DOHH2 (cell line): Measurements from ENCODE around the gene PITPNM1.

Experiments
- H3F3A ChIP-seq: fragments of 200-600 bp; sonication (generic), shearing (Covaris generic); 2 replicates; pipeline ENCODE4 v1.6.0; 2016; ENCODE audit warnings: antibody characterized with exemption, mild to moderate bottlenecking; ENCODE audit not compliant: control insufficient read depth, insufficient read depth
- H3K27ac ChIP-seq: fragments of 200-600 bp; sonication (generic); 2 replicates; pipeline ENCODE4 v1.5.1; 2014; ENCODE audit warnings: low read depth, mild to moderate bottlenecking, low read length, moderate library complexity
- H3K27me3 ChIP-seq: fragments of 200-600 bp; sonication (generic); 2 replicates; pipeline ENCODE4 v1.6.1; 2014; ENCODE audit warnings: mild to moderate bottlenecking, low read length, mixed read lengths; ENCODE audit not compliant: control insufficient read depth
- H3K36me3 ChIP-seq: fragments of 200-600 bp; sonication (generic); 2 replicates; pipeline ENCODE4 v1.6.1; 2014; ENCODE audit warnings: mild to moderate bottlenecking, low read length, moderate library complexity, mixed read lengths; ENCODE audit not compliant: control insufficient read depth
- H3K4me1 ChIP-seq: fragments of 200-600 bp; sonication (generic); 2 replicates; pipeline ENCODE4 v1.6.1; 2014; ENCODE audit warnings: mild to moderate bottlenecking, low read length, mixed read lengths; ENCODE audit not compliant: control insufficient read depth
- H3K4me2 ChIP-seq: fragments of 200-600 bp; sonication (generic); 2 replicates; pipeline ENCODE4 v1.6.0; 2014; ENCODE audit warnings: mild to moderate bottlenecking, low read length, moderate library complexity
- H3K4me3 ChIP-seq: fragments of 200-600 bp; sonication (generic); 2 replicates; pipeline ENCODE4 v1.5.1; 2014; ENCODE audit warnings: mild to moderate bottlenecking, low read length, mixed read lengths
- H3K79me2 ChIP-seq: fragments of 200-600 bp; sonication (generic); 2 replicates; pipeline ENCODE4 v1.6.1; 2014; ENCODE audit warnings: mild to moderate bottlenecking, low read length, mixed read lengths; ENCODE audit not compliant: control insufficient read depth
- H3K9me2 ChIP-seq: fragments of 200-600 bp; sonication (generic); replicated peaks from 2 replicates; pipeline ENCODE4 v1.6.1; 2014; ENCODE audit warnings: mild to moderate bottlenecking, low read length, mixed read lengths; ENCODE audit not compliant: control insufficient read depth
- H3K9me3 ChIP-seq: fragments of 200-600 bp; sonication (generic); 2 replicates; pipeline ENCODE4 v1.6.1; 2014; ENCODE audit warnings: antibody characterized with exemption, low read length, mixed read lengths; ENCODE audit not compliant: control insufficient read depth, insufficient read depth
- H4K20me1 ChIP-seq: fragments of 200-600 bp; sonication (generic); 2 replicates; pipeline ENCODE4 v1.6.0; 2014; ENCODE audit warnings: low read depth, mild to moderate bottlenecking, antibody characterized with exemption, low read length, moderate library complexity; ENCODE audit not compliant: control insufficient read depth, insufficient read depth
- CTCF ChIP-seq: fragments of 200-600 bp; sonication (generic); IDR thresholded peaks from one replicate; pipeline ENCODE4 v1.5.1; 2014; ENCODE audit warnings: antibody characterized with exemption, mild to moderate bottlenecking, low read depth, low read length; ENCODE audit not compliant: poor library complexity, severe bottlenecking
- EZH2phosphoT487 ChIP-seq: fragments of 200-600 bp; sonication (generic); IDR thresholded peaks from 2 replicates; pipeline ENCODE4 v1.6.1; 2017; ENCODE audit warnings: borderline replicate concordance, mild to moderate bottlenecking, antibody characterized with exemption, low read length, moderate library complexity, mixed read lengths

Gene PITPNM1

GRCh38 chr11:67530282-67530592 is 25.1 kb upstream of the PITPNM1 start:
- Histone ChIP-seq H3K4me2 (no peak overlapping the region), H3K4me1 (no peaks in the 10 kb centered on the region), H3K4me3 (no peak overlapping the region), H3F3A (no peaks in the 10 kb centered on the region), H3K9me2 (no peaks in the 10 kb centered on the region), H3K27me3 (peaks cover 16% of the 10 kb centered on the region), H3K9me3 (peaks cover 19% of the 10 kb centered on the region), H4K20me1 (no peaks in the 10 kb centered on the region), H3K36me3 (no peaks in the 10 kb centered on the region), H3K79me2 (no peaks in the 10 kb centered on the region), H3K27ac (no peak overlapping the region)
- TF ChIP-seq CTCF (no peak), EZH2phosphoT487 (no peak)

GRCh38 chr11:67528376-67528775 is 23.2 kb upstream of the PITPNM1 start:
- Histone ChIP-seq H3K9me3 (peaks cover 9% of the 10 kb centered on the region), H3K4me1 (no peaks in the 10 kb centered on the region), H3K4me2 (no peak overlapping the region), H3F3A (no peaks in the 10 kb centered on the region), H4K20me1 (no peaks in the 10 kb centered on the region), H3K4me3 (no peak overlapping the region), H3K27ac (no peak overlapping the region), H3K36me3 (no peaks in the 10 kb centered on the region), H3K9me2 (no peaks in the 10 kb centered on the region), H3K79me2 (no peaks in the 10 kb centered on the region), H3K27me3 (peaks cover 16% of the 10 kb centered on the region)
- TF ChIP-seq CTCF (no peak), EZH2phosphoT487 (no peak)

GRCh38 chr11:67525275-67525976 is 20.3 kb upstream of the PITPNM1 start:
- H3K4me2 ChIP-seq = no peak overlapping the region
- H3K36me3 ChIP-seq = no peaks in the 10 kb centered on the region
- H3K79me2 ChIP-seq = no peaks in the 10 kb centered on the region
- H3K4me3 ChIP-seq = no peak overlapping the region
- no peaks in the 10 kb centered on the region for H3K9me2 ChIP-seq
- no peak overlapping the region for H3K27ac ChIP-seq
- TF ChIP-seq EZH2phosphoT487 (no peak), CTCF (no peak)
- no peaks in the 10 kb centered on the region for H4K20me1 ChIP-seq
- H3K9me3 ChIP-seq = no peaks in the 10 kb centered on the region
- H3F3A ChIP-seq = no peaks in the 10 kb centered on the region
- no peaks in the 10 kb centered on the region for H3K4me1 ChIP-seq
- H3K27me3 ChIP-seq = peaks cover 17% of the 10 kb centered on the region
